Activated T-cell treated with anti-CD3 and anti-CD28 coated beads, Interleukin-2, amount 50 U/mL, for 72 hours (primary cell): ENCODE measurements around the gene TMEM255B. TPM values are rescaled to one million over a fixed set of nuclear protein-coding genes. Genes with fewer than 3 reads are reported as not detected.

Source experiments
- ATAC-seq, 2 donors: fragments of 150-1000 bp; cut with Tn5 transposase; replicated peaks in 1 of 2; 2 replicates each; pipeline ENCODE4 v1.10.0; 2021; ENCODE audit warnings: moderate library complexity in 2 of 2, mild to moderate bottlenecking in 1 of 2
- DNase-seq, 2 donors: peaks; one replicate each; pipeline ENCODE4 v3.0.0; 2021 to 2022; ENCODE audit warnings: mixed read lengths in 1 of 2
- H3K27ac Mint-ChIP-seq: one replicate; pipeline ENCODE4 v1.8.0; 2022; ENCODE audit warnings: mild to moderate bottlenecking, moderate library complexity, mixed read lengths
- H3K27me3 Mint-ChIP-seq: one replicate; pipeline ENCODE4 v1.8.0; 2022; ENCODE audit warnings: low read depth, mixed read lengths
- H3K36me3 Mint-ChIP-seq, 2 donors: one replicate each; pipeline ENCODE4 v1.8.0; 2022; ENCODE audit warnings: mixed read lengths in 2 of 2, mild to moderate bottlenecking in 1 of 2; ENCODE audit not compliant: insufficient read depth in 2 of 2
- H3K4me1 Mint-ChIP-seq: one replicate; pipeline ENCODE4 v1.8.0; 2022; ENCODE audit warnings: low read depth, mixed read lengths
- H3K4me3 Mint-ChIP-seq, 2 donors: one replicate each; pipeline ENCODE4 v1.8.0; 2022; ENCODE audit warnings: mild to moderate bottlenecking in 2 of 2, mixed read lengths in 2 of 2, moderate library complexity in 2 of 2
- H3K9me3 Mint-ChIP-seq, 2 donors: one replicate each; pipeline ENCODE4 v1.8.0; 2022; ENCODE audit warnings: mixed read lengths in 2 of 2
- total RNA-seq, 2 donors: library from RNA; stranded (reverse); gene quantifications; one replicate each; pipeline ENCODE4 v1.2.3, GENCODE V29; 2022

The TMEM255B gene
- total RNA-seq, 2 donors from 2014 or later: 1.2 TPM

GRCh38 chr13:113843063-113843654, 84.1 kb downstream of the TMEM255B start:
- ATAC-seq (no peak), DNase-seq (no peak)
- H3K27ac Mint-ChIP-seq: no peak overlapping the region
- H3K27me3 Mint-ChIP-seq: peaks cover 12% of the 10 kb centered on the region
- H3K9me3 Mint-ChIP-seq: peaks cover 3% of the 10 kb centered on the region in 2 donors
- peaks cover 0 to 5% of the 10 kb centered on the region in 2 donors for H3K36me3 Mint-ChIP-seq
- peaks cover 26% of the 10 kb centered on the region for H3K4me1 Mint-ChIP-seq
- no peak overlapping the region for H3K4me3 Mint-ChIP-seq

- H3K27me3 Mint-ChIP-seq: peaks cover 12% of the 10 kb centered on the region
- peaks cover 26% of the 10 kb centered on the region for H3K4me1 Mint-ChIP-seq
- peaks cover 0 to 5% of the 10 kb centered on the region in 2 donors for H3K36me3 Mint-ChIP-seq
- H3K4me3 Mint-ChIP-seq: no peak overlapping the region
- ATAC-seq (no peak), DNase-seq (no peak)
- peaks cover 3% of the 10 kb centered on the region in 2 donors for H3K9me3 Mint-ChIP-seq
- no peak overlapping the region for H3K27ac Mint-ChIP-seq
These were observed 85.0 kb downstream of the TMEM255B start for GRCh38 chr13:113843864-113844556.

DNA sequence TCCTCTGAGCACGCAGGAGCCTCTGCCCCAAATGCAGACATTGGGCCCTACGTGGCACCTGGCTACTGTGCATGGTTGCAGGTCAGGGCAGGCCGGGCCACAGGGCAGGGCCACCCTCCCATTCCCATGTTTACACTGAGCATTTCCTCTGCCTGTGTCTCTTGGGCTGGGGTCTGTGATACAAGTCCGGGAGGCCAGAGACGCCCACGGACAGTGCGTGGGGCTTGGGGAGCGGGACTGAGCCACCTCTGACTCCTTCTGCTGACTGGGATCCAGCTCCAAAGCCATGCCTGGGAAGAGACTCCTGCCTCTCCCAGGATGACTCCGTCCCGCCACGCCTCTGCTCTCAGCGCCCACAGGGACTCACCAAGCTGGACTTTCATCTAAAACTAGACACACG, 86.0 kb downstream of the TMEM255B start:
- peaks cover 26% of the 10 kb centered on the region for H3K4me1 Mint-ChIP-seq
- H3K36me3 Mint-ChIP-seq: peaks cover 0 to 5% of the 10 kb centered on the region in 2 donors
- H3K27ac Mint-ChIP-seq: no peak overlapping the region
- DNase-seq (no peak), ATAC-seq (no peak)
- peaks cover 12% of the 10 kb centered on the region for H3K27me3 Mint-ChIP-seq
- H3K4me3 Mint-ChIP-seq: no peak overlapping the region
- H3K9me3 Mint-ChIP-seq: peaks cover 3% of the 10 kb centered on the region in 2 donors

- H3K27ac Mint-ChIP-seq: peak overlapping the region; percentile 51
- H3K27me3 Mint-ChIP-seq: peaks cover 12% of the 10 kb centered on the region
- DNase-seq: no peak
- ATAC-seq: peak; percentile 21 to 55
- H3K36me3 Mint-ChIP-seq: peaks cover 0 to 5% of the 10 kb centered on the region in 2 donors
- H3K9me3 Mint-ChIP-seq: peaks cover 3% of the 10 kb centered on the region in 2 donors
- peak overlapping the region; percentile 67 to 72 for H3K4me3 Mint-ChIP-seq
- H3K4me1 Mint-ChIP-seq: peaks cover 26% of the 10 kb centered on the region
These were observed 87.0 kb downstream of the TMEM255B start for GRCh38 chr13:113845723-113846635.

DNA sequence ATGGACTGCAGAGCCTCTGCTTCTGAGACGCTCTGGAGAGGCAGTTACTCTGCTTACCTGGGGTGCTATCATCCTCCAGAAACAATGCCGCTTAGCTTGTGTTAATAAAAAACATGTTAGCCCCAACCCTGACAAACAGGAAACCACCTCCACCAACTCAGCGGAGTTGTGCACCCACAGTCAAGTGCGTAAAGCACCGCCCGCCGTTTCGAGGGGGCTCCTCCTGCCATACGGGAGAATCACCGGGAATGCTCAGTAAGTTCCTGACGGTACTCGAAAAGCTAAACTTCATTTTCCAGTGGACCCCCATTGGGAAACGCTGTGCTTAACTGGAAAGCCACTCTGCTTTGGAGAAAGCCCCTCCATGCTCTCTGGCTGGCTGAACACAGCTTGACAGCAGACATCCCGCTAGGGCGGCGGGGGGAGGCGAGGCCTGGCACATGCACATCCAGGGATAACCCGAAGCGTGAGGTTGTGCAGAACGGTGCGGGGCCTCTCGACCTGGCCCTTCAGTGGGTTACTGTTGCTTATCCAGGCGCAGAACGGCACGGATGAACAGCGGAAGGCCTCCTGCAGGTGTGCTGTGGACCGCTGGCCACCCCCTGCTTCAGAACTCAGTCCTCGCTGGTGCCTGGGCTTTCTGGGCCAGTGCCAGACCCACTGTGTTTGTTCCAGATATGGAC, 87.8 kb downstream of the TMEM255B start:
- ATAC-seq (peak; percentile 55 to 57), DNase-seq (peak in 1 of 2 donors; percentile 11)
- Mint-ChIP-seq H3K36me3 (peaks cover 0 to 3% of the 10 kb centered on the region in 2 donors), H3K27me3 (peaks cover 12% of the 10 kb centered on the region), H3K4me3 (peak overlapping the region in 1 of 2 donors; percentile 21), H3K9me3 (peaks cover 2 to 3% of the 10 kb centered on the region in 2 donors), H3K4me1 (peaks cover 25% of the 10 kb centered on the region), H3K27ac (no peak overlapping the region)

GRCh38 chr13:113848020-113848419, 89.0 kb downstream of the TMEM255B start:
- Mint-ChIP-seq H3K36me3 (no peaks in the 10 kb centered on the region), H3K9me3 (no peaks in the 10 kb centered on the region), H3K4me3 (no peak overlapping the region), H3K27me3 (peaks cover 12% of the 10 kb centered on the region), H3K27ac (no peak overlapping the region), H3K4me1 (peaks cover 20% of the 10 kb centered on the region)
- no peak for ATAC-seq
- DNase-seq: no peak

DNA sequence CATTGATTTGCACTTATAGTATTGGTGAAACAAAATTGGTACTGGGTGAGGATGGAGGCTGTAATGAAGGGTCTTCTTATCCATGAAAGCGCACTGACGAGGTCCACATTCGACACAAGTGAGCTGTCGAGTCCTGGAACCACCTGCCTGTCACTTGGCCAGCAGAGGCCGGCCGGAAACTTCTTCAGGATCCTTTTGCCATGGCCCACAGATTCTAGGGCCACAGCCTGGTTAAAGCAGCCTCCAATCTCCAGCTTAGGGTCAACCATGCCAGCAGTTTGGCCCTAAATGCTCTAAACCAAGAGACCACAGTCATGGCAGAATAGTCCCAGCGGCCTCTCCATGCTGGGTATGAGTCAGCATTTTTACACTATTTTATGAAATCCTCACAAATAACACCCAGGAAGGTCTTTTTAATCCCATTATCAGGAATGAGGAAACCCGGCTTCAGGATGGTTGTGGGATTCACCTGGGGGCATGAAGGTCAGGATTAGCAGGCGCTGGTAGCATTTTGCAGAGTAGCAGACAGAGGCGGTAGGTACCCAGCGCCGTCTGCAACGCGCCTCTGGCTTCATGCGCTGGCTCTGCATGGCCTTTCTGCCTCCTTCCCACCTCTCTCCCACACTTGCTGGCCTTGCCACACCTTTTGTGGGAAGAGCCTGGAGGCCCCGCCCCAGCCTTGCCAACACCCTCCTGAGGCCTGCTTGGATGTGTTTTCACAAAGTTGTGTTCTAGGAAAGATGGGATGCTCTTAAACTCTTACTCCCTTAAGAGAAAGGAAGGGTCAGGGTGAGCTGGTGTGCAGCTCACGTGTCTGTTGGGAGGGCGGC, 89.6 kb downstream of the TMEM255B start:
- peaks cover 20% of the 10 kb centered on the region for H3K4me1 Mint-ChIP-seq

GRCh38 chr13:113849546-113849945, 90.5 kb downstream of the TMEM255B start:
- peaks cover 21% of the 10 kb centered on the region for H3K4me1 Mint-ChIP-seq
- no peaks in the 10 kb centered on the region for H3K9me3 Mint-ChIP-seq
- peaks cover 13% of the 10 kb centered on the region for H3K27me3 Mint-ChIP-seq
- no peaks in the 10 kb centered on the region for H3K36me3 Mint-ChIP-seq
- no peak overlapping the region for H3K27ac Mint-ChIP-seq
- ATAC-seq (no peak), DNase-seq (no peak)
- no peak overlapping the region for H3K4me3 Mint-ChIP-seq

More for the DNA sequence above, 89.6 kb downstream of the TMEM255B start:
- no peak overlapping the region for H3K4me3 Mint-ChIP-seq
- H3K27me3 Mint-ChIP-seq: peaks cover 13% of the 10 kb centered on the region
- no peak overlapping the region for H3K27ac Mint-ChIP-seq
- ATAC-seq (no peak), DNase-seq (no peak)
- no peaks in the 10 kb centered on the region for H3K9me3 Mint-ChIP-seq
- H3K36me3 Mint-ChIP-seq: no peaks in the 10 kb centered on the region

DNA sequence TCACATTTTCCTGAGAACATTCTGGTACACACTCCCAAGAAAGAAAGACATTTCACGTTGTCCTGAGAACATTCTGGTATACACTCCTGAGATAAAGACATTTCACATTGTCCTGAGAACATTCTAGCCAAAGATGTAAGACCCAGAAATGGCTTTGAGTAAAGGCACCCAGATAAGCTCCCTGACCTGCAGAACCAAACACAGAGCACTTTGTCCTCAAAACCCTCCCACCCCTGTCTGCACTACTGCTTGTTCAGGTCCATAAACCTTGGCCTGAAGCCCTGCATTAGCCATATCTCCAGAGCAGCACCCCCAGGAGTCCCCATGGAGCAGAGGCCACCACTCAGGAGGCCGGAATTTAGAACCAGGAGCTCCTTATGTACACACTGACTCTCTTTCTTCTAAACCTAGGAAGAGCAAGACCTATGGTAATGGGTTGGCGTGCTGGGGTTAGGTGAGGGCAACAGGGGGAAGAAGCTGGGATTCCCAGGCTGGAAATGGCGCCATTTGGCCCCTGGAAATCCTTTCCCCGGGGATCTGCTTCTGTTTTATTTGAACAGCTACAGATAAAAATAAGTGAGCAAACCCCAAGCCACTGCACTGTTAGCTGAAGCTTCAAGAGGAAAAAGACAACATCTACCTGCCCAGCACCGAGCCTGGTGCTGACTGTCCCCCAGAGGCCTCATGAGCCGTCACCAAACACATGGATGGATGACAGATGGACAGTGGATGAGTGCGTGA, 91.1 kb downstream of the TMEM255B start:
- no peak overlapping the region for H3K27ac Mint-ChIP-seq
- no peak overlapping the region for H3K4me3 Mint-ChIP-seq
- H3K36me3 Mint-ChIP-seq: no peaks in the 10 kb centered on the region
- no peaks in the 10 kb centered on the region for H3K9me3 Mint-ChIP-seq
- DNase-seq (no peak), ATAC-seq (no peak)
- H3K4me1 Mint-ChIP-seq: peaks cover 18% of the 10 kb centered on the region
- H3K27me3 Mint-ChIP-seq: peaks cover 14% of the 10 kb centered on the region

DNA sequence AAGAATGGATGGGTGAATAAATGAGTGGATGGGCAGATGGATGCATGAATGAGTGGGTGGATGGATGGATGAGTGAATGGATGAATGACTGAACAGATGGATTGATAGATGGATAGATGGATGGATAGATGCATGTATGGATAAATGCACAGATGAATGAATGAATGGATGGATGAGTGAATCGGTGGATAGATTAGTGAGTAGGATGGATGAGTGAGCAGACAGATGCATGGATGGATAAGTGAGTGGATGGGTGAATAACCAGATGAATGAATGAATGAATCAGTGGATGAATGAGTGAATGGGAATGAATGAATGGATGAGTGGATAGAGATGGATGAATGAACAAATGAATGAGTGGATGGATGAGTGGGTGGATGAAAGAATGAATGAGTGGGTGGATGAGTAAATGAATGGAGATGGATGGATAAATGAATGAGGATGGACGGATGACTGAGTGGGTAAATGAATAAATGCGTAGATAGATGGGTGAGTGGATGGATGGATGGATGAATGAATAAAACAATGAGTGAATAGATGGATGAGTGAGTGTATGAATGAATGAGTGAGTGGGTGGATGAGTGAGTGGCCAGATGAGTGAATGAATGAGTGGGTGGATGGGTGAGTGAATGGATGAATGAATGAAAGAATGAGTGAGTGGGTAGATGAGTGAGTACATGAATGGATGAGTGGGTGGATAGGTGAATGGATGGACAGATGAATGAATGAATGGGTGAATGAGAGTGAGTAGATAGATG, 91.9 kb downstream of the TMEM255B start:
- no peak overlapping the region for H3K27ac Mint-ChIP-seq
- H3K9me3 Mint-ChIP-seq: no peaks in the 10 kb centered on the region
- H3K36me3 Mint-ChIP-seq: no peaks in the 10 kb centered on the region
- H3K4me1 Mint-ChIP-seq: peaks cover 11% of the 10 kb centered on the region
- H3K4me3 Mint-ChIP-seq: no peak overlapping the region
- DNase-seq (no peak), ATAC-seq (no peak)
- peaks cover 14% of the 10 kb centered on the region for H3K27me3 Mint-ChIP-seq

GRCh38 chr13:113851480-113851803, 92.4 kb downstream of the TMEM255B start:
- peaks cover 14% of the 10 kb centered on the region for H3K27me3 Mint-ChIP-seq
- no peak overlapping the region for H3K4me3 Mint-ChIP-seq
- no peak overlapping the region for H3K27ac Mint-ChIP-seq
- H3K36me3 Mint-ChIP-seq: no peaks in the 10 kb centered on the region
- ATAC-seq (no peak), DNase-seq (no peak)
- no peaks in the 10 kb centered on the region for H3K9me3 Mint-ChIP-seq
- peaks cover 6% of the 10 kb centered on the region for H3K4me1 Mint-ChIP-seq
